ENCODE measurements around the gene MYO5B.

- TF ChIP-seq CTCF (IDR thresholded peaks at IDR 0.05; ENCODE audit: low read depth, low read length) (no peak), POLR2A (IDR thresholded peaks at IDR 0.05; ENCODE audit: extremely low read depth, insufficient read length) (no peak), MAX (IDR thresholded peaks at IDR 0.05; ENCODE audit: low read depth, low read length) (no peak), MYC (IDR thresholded peaks at IDR 0.05; ENCODE audit: low read depth, low read length) (no peak)
Measured at GRCh38 chr18:49875783-49876182, 319.2 kb downstream of the MYO5B start.

Data from NB4 (cell line).